Measurements from ENCODE around the gene SPRED1.
A peak's percentile ranks its signal among the peaks of the same experiment; 100 is the strongest.

The SPRED1 gene

GRCh38 chr15:38252481-38253350 lies at the start of gene SPRED1:
Gene SPRED1 (plus strand): TSS chr15:38252836. CDS start chr15:38253186, 350 bp downstream.
- DNase-seq (ENCODE audit: low read depth in 2 of 2): peak in 1 of 2 donors; percentile 8

- no peak for DNase-seq (ENCODE audit: low read depth in 2 of 2)
Observed at GRCh38 chr15:38205526-38206272, 46.9 kb upstream of the SPRED1 start.

DNA sequence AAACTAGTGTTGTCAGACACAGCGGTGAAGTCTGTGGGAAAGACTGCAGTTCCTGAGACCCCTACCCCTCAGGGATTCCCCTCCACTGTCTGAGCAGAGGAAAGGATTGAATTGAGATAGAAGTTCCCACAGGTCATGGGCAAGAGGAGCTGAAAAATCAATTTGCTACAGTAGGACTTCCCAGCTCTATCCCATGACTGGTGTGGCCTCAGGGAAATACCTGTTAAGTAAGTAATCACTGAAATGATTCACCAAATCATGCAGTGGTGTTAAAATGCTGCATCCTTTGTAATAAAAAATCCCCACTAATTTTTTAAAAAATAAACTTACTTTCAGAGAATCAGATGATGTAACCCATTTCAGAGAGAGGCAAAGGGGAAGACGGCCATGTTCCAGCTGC lies 45.0 kb upstream of the SPRED1 start:
- no peak for DNase-seq (ENCODE audit: low read depth in 2 of 2)

DNA sequence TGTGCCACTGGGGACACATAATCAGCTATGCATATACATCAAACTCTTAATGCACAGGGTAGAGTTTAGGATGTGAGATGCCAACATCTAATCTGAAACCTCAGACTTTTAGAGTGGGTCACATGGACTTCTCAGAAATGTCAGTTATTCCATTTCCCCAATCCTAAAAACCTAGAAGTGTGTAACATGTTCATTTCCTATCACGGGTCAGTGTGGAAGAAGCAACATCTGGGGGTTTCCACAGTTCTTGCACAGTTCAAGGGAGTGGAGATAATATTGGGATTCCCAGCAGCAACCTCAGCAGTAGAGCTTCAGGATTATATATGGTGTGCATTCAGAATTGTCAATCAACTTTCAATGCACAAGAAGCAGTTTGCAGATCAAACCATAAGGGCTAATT lies 44.4 kb upstream of the SPRED1 start:
- no peak for DNase-seq (ENCODE audit: low read depth in 2 of 2)

DNA sequence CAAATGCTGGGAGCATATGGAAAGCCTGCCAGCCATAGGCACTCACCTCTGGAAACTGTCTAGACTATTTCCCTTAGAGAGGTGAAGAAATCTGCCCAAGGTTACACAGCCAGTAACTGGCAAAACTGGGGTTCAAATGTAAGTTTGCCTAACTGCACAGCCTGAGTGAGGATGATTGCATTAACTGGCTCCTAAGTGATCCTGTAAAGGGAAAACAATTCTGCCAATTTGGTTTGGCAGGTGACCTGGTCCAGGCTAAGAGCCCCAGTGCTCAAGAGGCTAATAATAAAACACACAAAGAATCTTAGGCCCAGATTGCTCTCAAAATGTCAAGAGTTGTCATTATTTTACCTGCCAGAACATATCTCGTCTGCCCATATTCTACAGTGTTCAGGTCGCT lies 43.9 kb upstream of the SPRED1 start:
- no peak for DNase-seq (ENCODE audit: low read depth in 2 of 2)

- DNase-seq (ENCODE audit: low read depth in 2 of 2): no peak
Observed at GRCh38 chr15:38211249-38211648, 41.4 kb upstream of the SPRED1 start.

- DNase-seq (ENCODE audit: low read depth in 2 of 2): no peak
Observed at GRCh38 chr15:38211811-38212210, 40.8 kb upstream of the SPRED1 start.

DNA sequence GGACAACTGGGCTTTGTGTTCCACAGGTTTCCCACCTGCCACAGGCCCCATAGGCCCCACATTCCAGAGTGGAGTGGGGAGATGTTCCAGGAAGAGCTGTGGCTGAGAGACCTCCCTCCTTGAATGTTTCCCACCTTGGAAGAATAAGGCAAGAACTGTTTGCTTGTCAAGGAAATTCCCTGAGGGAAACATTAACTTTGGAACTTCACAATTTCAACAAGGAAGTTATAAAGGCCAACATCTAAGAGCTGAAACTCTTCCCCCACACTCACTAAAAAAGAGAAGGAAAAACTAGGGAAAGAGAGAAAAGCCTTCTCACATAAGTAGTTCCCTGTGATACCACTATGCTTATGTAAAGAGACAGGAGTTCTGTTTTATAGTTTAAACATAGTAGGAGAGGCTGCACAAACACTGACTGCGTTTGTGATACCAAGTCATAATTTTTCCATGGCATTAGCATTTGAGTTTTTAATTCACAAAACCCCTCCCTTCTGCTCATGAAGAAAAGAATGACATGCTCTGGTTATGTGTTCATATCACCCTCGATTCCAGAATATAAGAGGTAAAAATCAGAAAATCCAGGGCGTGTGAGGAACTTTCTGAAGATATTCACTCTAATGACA lies 39.8 kb upstream of the SPRED1 start:
- no peak for DNase-seq (ENCODE audit: low read depth in 2 of 2)

DNA sequence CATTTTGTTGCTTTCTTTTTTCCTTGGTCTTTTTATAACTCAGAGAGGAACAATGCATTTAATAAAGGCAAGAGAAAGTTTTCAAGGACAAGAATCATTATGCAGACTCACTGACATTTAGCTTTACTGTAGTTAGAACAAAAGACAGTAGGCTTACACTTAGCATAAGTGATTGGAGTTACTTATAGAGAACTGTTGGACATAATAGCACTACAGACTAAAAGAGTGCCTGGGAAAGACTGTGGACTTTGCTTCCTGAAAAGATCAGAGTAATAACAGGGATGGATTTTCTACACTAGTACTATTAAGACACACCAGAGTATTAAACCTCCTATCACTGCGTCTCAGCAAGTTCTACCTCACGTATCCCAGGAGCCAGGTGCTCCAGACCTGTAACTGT lies 39.3 kb upstream of the SPRED1 start:
- DNase-seq (ENCODE audit: low read depth in 2 of 2): no peak

GRCh38 chr15:38215707-38216106 lies 36.9 kb upstream of the SPRED1 start:
- no peak for DNase-seq (ENCODE audit: low read depth in 2 of 2)

DNA sequence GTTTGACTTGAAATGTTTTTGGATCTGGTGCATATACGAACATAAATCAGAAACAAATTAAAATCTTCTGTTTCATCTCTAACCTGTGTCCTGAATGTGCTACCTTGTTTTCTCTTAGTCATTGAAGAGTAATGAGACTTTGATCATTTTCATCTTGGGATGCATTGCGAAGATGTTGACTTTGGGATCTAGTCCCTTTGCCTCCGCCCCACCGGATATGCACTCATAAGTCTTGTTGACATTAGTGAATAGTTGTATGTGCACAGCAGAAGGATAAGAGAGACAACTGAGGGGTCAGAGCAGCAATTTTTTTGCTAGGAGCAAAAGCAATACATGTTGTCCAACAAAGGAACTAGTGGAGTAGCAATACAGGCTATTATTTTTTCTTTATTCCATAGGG lies 35.9 kb upstream of the SPRED1 start:
- no peak for DNase-seq (ENCODE audit: low read depth in 2 of 2)

DNA sequence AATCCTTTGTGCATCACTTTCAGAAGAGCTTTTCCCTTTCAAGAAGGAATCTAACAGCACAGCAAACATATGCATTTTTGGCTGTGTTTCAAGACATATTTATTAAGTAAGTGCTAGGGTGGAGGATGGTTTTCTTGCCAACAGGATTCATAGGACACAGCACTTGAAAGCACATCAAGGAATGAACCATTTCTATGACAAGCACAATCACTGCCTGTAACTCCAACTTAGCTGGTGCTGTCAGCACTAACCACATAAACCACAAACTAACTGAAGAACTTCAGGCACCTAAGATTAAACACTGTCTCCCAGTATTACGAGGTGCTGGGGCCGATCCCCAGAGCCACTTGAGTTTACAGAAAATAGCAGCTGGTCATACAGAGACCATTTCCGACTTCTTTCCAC lies 35.4 kb upstream of the SPRED1 start:
- no peak for DNase-seq (ENCODE audit: low read depth in 2 of 2)

GRCh38 chr15:38217788-38218609 lies 34.6 kb upstream of the SPRED1 start:
- DNase-seq (ENCODE audit: low read depth in 2 of 2): no peak

DNA sequence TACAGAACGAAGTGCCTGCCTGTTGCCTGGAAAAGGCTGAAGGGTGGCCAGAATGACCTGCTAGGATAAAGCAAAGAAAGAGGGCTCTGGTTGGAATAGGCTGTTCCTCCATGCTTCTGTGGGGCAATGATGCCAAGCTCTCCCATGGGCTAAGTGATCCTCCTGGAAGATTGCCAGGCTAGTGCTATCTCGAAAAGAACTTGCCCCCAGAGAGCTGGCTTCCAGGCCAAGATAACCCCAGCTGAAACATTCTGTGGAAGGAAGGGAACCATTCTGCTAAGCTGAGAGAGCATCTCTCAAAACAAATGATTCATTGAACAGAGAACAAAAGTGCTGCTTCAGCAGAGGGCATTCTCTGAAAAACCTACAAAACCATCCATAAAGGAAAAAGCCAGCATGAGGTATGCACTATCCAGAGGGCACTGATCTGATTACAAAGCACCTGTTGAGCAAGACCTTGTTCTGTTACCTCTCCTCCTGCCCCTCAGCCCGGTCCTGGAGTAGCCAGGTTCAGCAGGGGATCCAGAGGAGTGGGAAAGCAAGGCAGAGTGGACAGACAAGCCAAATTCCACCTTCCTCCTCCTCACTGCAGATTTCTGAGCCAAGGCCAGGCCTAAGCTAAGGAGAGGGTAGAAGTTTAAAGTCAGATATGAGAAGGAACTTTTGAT lies 31.9 kb upstream of the SPRED1 start:
- DNase-seq (ENCODE audit: low read depth in 2 of 2): no peak

GRCh38 chr15:38224486-38224885 lies 28.1 kb upstream of the SPRED1 start:
- DNase-seq (ENCODE audit: low read depth in 2 of 2): no peak

DNA sequence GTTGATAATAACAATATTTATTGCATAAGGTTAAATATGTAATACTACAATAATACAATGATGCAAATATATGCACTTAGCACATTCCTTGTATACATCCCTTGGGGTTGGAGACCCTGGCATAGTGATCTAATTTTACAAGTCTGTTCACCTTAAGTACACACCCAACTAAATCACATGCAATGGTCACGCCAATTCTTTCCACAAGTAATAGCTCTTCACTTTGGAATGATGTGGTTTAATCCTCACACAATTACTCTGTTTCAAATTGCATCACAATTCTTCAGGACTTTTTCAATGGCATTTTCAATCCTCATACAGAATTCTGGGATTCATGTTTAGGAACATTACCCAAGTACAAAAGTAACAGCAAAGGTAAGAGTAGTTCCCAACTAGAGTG lies 27.3 kb upstream of the SPRED1 start:
- DNase-seq (ENCODE audit: low read depth in 2 of 2): no peak

DNA sequence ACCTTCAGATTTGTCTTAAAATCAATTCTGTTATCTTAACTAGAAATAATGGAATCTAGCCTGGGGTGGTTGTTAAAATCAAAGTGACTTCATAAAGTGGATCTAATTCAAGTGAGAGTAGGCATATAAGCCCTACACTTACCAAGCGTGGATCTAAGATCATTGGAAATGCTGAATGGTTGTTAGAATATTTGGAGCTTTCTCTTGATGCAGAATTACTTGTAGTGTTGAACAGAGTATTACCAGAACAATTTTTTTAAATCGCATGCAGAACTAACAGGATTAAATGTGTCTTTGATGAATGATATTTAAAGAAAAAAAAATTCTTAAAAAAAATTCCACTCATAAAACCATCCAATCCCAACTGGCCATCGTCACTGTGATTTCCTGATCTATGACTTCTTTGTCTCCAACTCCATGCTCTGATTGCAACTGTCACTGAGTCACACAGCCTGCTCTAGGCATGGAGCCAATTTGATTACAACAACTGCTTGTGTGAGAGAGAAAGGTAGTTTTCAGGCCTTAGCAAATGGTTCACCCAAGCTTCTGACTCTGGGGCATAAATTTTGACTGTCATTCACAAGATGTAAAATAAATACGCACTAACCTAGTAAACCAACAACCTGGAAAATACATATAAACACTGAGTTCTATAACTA lies 25.9 kb upstream of the SPRED1 start:
- DNase-seq (ENCODE audit: low read depth in 2 of 2): no peak

- DNase-seq (ENCODE audit: low read depth in 2 of 2): no peak
Observed at GRCh38 chr15:38227941-38228340, 24.7 kb upstream of the SPRED1 start.

DNA sequence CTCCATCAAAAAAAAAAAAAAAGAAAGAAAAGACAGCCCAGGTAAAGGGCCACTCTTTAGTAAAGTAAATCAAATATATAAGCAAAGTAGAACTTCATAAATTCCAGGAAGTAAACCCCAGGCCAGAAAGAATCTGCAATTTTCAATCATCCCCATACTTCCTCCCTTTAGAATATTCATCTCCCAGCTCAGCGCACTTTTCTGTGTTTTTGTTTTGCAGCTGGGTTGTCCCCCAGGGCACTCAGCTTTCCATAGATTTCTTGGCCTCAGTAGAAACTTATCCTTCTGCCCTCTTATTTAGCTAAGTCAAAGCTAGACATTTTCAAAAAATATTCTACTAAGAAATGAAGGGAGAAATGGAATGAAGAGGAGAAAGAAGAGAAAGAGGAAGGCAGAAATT lies 24.0 kb upstream of the SPRED1 start:
- DNase-seq (ENCODE audit: low read depth in 2 of 2): no peak

DNA sequence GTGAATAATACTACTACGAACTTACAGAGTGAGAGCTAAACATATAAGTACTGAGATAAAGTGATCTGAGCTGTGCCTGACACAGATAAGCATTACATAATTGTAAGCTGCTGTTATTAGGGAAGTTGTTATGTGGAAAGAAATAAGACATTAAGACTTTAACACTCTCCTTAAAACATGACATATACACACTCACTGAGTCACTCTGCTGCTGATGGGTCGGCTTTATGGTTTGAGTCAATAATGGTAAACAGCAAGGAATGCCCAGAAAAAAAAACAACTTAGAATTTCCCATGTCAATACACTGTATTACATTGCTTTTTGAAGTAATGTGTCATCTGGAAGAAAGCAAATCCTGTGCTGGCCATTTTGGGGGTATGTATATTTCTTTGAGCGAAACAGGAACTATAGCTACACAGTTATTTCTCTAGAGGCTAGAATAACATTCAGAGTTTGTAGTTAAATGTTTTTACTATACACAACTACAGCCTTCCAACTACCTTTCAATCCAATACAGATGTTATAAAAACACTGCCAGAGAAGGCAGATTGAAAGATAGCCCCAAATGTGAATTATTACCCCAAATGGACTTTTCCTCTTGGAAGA lies 22.8 kb upstream of the SPRED1 start:
- no peak for DNase-seq (ENCODE audit: low read depth in 2 of 2)

All from stimulated activated CD8-positive, alpha-beta memory T cell treated with anti-CD3 and anti-CD28 coated beads, Interleukin-7, amount 100 ng/mL, for 4 hours (primary cell).